GM21576 (cell line): Measurements from ENCODE around the gene CAMTA1.

Experiments used
- ATAC-seq: cut with Tn5 transposase; IDR thresholded peaks from one replicate; pipeline ENCODE4 v1.9.1; 2021; ENCODE audit warnings: mild to moderate bottlenecking, moderate library complexity; ENCODE audit not compliant: unreplicated experiment

CAMTA1 gene

DNA sequence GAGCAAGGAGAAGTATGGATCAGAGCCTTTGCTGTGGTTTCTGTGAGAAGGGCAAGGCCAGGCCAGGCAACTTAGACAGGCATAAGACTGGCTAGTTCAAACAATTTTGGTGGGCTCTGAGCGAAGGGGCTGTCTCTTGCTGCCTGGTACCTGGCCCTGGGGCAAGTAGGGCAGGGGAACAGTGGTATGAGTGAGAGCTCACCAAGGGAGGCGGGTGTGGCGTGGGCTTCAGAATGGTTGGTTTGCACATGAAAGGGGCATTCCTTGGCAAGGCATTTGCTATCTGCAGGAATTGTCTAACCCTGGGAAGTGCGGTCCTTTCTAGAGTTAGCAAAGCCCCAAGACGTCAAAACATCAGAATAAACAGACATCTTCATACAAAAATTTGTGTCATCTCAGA, 210.5 kb downstream of the CAMTA1 start:
- no peak for ATAC-seq

DNA sequence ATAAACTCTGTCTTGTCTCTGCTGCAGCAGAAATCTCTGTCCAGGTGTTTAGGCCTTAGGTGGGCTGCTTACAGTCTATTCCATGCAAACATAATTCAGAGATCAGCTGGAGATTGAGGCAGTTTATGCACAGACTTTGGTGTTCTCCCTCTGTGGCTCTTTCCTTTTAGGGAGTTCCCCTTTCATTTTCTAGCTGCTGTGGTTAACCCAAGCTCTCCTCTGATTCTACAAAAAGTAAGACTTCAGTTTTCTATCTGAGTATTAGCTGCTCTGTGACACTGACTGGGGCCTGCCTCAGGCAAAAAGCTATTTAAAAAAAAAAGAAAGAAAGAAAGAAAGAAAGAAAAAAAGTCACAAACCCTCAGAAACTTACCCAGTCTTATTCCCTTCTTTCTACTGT, 211.1 kb downstream of the CAMTA1 start:
- no peak for ATAC-seq

DNA sequence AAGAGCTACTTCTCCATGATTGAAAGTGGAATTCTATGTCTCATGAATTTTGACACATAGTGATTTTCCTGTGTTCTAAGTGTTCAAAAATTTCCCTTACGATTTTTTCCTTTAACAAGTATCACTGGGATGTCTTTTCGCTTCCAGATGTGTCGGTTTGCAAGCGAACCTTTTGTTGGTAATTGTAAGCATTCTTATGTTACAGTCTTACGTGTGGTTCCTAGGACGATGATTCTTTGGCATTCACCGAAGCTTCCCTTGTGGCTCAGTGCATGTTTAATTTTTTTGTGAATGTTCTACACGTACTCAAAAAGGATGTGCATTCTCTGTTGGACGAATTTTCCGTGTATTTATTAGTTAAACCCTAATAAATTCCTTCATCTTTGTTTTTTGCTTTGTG, 211.6 kb downstream of the CAMTA1 start:
- ATAC-seq, result no peak

DNA sequence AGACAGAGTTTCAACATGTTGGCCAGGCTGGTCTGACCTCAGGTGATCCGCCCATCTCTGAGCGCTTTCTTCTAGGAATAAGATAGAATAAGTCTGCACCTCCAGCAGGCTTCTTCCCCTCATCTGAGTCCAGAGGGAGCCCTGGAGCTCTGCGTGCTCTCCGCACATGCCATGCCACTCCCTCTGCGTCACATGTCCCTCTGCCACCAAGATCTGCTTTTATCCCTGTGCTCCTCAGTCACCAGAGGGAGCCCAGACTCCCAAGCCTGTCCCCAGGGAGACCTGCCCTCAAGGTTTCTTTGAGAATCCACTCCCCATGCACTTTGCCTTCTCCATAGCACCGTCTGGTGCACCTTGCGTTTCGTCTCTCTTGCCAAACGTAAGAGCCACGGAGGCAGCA, 213.0 kb downstream of the CAMTA1 start:
- no peak for ATAC-seq

DNA sequence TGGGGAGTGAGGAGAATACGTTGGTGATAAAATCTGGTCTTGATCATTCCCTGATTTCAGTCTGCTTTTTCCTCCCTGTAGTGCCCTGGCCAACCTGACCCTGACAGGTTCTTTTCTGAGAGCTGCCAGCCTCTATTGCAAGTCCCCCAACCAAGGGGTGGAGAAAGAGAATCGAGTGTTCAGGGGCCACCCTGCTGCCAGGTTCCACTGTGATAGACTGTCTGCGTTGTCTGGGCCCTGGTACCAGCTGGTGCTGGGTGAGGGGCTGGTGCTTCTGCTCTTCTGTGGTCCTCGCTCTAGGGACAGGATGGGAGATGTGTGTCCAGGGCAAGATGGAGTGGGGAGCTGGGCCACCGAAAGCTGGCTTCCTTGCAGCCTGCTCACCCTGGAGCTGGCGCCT, 214.6 kb downstream of the CAMTA1 start:
- no peak for ATAC-seq

GRCh38 chr1:7000720-7001119, 215.5 kb downstream of the CAMTA1 start:
- no peak for ATAC-seq

DNA sequence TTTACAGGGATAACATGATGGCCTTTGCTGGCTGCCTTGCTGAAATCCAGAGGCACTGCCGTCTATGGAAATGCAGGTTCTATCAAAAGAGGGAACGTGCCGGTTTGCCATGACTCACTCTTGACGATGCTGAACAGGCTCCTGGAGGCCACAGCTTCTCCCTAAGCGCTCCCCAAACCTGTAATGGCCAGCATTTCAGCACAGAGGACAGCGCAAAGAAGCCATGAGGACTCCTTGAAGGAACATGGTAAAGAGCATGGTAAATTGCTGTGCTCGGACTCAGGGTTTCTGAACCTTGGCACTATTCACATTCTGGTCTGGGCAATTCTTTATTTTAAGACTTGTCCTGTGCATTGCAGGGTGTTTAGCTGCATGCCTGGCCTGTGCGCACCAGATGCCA, 217.5 kb downstream of the CAMTA1 start:
- no peak for ATAC-seq

DNA sequence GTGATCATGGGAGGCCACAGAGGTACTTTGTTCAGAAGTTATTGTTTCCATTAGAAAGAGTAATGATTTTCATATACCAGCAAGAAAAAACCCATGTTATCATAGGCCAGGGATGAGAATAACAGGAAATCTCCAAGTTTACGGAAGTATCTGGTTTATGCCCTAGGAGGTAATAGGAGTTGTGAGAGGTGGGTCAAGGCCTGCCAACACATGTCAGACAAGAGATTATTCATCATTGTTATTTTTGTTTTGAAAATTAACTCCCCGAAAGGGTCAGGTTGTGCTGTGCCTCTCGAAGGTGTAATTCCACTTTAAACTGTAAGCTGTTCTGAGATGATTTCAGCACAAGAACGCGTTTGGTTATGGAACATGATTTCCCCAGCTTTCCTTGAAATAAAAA, 218.4 kb downstream of the CAMTA1 start:
- ATAC-seq, result no peak

DNA sequence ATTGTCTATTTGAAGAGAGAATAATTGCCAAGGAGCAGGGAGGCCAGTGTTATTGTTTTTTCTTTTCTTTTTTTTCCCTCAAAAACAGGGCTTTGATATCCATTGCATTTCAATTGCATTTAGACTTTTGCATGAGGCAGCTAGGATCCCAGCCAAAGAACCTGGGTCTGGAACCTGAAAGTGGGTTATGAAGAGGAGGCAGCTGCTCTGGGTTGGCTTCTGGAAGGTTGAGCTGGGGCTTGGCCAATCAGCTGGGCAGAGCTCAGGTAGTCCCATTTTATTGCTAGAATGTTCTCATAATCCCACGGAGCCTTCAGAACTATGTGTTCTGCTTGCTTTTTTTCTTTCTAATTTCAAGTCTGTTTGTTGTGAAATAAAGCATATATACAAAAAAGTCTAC, 218.9 kb downstream of the CAMTA1 start:
- no peak for ATAC-seq

GRCh38 chr1:7005762-7006161, 220.5 kb downstream of the CAMTA1 start:
- ATAC-seq, result no peak

DNA sequence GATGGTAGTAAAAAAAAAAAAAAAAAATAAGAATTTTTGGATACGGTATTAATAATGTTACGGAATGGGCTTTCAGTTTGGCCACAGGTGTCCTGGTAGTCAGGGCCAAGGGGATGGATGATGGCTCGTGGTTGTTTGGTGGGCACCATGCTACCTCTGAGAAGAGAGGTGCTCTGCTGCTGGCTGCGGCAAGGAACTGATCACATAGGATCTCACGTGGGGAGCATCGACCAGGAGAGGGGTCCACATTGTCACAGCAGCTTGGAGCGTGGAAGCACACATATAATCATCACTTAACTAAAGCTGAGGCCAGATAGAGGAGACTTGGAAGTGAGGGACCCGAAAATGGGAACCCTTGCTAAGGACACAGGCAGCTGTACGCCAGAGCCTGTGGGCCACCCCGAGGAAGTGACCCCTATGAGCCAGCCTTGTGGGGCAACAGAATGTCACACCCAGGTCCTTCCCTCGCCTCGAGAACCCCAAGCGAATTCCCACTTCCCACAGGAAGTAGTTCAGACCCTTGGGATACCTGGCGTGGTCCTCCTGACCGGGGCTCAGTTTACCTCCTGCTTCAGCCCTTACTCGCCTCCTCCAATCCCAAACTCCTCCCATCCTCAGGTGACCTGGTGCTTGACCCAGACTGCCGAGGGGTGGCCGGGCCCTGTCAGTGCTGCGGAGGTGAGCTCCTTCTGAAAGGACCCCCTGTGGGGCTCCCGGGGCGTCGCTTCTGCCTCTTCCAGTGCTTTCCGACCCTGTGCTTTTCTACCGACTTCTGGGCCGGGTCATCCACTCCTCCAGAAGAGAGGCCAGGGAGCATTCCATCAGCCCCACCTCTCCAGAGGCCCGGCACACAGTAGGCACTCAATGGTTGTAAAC, 222.0 kb downstream of the CAMTA1 start:
- ATAC-seq, result no peak

- no peak for ATAC-seq
These were observed 222.6 kb downstream of the CAMTA1 start for GRCh38 chr1:7007902-7008301.

DNA sequence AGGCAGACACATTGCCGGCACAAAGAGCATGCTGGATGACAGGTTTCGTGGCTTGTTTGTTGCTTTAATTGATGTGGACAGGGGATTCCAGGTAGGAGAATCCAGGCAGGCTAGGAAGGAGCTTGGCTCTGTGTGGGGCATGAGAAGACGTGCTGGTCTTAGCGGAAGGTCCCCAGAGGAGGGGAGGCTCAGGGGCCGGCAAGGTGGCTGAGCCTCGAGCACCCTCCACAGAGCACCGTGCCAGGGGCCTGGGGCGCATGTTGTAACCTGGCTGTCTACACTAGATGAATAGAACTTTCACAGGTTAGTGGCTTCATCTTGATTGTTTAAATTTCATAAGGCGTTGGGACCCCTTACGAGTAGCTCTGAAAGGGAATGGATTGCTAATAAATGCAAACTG, 223.1 kb downstream of the CAMTA1 start:
- no peak for ATAC-seq

GRCh38 chr1:7008975-7009740, 223.9 kb downstream of the CAMTA1 start:
- ATAC-seq, result no peak

DNA sequence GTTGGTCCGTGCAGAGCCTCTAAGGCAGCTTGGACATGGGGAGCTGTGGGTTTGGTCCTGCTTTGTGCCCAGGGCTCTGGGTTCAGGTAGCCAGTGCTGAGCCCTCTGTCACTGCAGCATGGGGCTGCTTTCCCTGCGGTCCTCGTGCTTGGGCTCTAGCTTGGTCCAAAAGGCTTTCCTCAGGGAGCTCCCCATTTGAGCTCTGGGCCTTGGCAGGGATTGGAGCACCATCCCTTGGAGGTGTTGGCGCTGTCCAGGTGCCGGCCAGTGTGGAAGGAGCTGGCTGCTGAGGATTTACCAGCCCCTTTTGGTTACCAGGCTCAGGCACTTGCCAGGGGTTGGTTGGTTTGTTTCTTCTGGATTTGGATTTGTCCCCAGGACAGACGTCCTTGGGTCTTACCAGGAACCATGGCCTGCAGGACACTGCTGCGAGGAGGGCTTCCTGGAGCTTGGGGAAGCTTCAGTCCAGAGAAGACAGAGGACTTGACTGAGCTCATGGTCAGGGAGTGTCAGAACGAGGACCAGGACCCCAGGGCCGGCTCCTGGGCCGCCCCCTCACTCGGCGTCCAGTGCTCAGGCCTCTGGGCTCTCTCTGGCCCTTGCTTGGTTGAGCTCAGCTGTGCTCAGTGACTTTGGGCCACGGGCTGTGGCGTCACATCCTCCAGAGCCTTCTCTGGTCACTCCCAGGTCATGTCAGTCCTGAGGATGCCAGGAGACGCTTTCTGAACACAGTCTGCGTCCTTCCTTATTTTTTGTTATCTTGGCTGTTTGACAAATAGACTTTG, 224.7 kb downstream of the CAMTA1 start:
- ATAC-seq, result no peak

DNA sequence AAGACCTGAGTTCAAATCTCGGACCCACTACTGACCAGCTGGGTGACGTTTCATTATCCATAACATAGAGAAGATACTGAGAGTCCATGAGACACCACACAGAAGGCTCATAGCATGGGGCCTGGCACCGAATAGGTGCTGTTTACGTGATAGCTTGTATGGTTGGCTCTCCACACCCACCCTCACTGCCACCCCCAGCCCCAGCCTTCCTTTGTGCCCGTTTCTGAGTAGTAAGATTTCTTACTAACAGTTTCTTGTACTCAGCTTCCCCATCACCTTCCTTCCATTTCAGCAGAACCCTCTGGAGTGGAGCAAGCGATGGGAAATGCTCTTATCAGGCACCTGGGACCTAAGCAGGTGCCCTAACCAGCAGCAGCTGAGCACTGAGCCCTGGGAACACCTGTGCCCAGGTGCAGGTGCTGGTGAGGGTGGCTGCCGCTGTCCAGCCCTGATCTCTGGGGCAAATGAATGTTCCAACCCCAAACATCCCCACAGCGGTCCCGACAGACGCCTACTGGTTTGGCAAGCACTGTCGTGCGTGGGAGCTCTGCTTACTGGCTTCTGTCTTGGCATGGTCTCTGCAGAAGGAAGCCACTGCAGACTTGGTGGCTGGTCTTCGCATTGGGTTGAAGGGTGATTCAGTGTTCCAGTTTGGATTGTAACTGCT, 225.4 kb downstream of the CAMTA1 start:
- no peak for ATAC-seq

- ATAC-seq, result no peak
These were observed 226.6 kb downstream of the CAMTA1 start for GRCh38 chr1:7011826-7012225.

DNA sequence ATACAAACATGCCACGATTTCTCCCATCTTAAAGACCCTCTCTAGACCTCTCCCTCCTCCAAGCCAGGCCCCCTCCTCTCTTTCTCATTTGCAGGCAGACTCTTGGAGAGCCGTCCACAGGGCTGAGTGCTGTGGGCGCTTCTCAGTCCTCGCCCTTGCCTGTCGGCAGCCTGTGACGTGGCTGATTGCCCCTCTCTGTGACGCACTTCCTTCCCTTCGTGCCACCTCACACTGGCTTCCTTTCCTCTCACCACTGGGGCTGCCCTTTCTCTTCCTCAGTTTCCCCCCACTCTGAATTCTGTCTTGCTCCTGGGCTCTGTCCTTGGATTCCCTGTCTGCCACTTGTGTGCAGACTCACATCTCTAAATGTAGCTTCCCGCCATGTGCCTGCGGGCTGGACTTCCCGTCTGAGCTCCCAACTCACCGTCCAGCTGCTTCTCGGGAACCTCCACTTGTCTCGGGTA, 227.2 kb downstream of the CAMTA1 start:
- ATAC-seq, result no peak

DNA sequence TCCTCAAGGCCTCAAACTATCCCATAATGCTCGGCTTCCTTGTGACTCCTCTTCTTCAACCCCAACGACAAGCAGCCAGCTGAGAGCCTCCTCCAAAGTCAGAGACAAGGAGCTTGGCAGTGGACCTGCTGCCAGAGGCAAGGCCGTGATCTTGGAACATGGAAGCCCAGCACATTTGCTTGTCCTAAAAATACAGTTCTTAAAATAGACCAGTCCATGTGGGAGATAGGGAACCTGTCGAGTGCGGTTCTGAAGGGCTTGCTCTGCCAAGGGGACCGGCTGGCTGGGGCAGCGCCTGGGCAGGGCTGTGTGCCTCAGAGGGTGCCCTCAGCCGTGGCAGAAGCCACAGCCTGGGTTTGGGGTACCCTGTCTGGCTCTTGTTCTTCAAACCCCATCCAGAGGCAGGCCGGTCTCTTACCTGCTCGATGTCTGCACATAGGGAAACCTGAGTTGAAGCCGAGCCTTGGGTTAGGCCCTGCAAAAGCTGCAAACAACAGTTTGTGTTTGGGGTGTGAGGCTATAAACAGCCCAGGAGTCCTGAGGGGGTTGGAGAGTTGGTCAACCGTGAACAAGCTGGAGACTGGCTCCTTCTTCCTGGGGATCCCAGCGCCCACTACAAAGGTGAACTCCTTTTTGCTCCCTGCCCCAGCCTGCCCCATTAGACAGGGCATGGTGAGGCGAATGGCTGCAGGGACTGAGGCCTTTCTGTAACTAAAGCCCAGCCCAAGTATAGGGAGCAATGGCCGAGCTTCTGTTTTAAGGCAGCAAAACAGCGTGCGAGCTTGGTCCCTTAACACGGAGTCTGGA, 228.8 kb downstream of the CAMTA1 start:
- ATAC-seq, result no peak

DNA sequence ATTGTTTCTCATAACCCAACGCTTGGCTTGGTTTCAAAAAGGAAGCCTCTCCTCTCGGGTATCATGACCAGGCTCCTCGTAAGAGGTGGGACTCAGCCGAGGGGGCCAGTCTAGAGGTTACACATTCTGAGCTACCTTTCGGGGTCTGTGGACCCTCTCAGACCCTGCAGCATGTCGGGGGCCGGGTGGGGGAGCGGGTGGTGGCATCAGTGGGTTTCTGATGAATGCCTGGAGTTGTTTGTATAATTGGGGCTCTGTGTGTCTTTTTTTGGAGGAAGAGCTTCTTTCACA, 229.3 kb downstream of the CAMTA1 start:
- no peak for ATAC-seq
